GM18519 (cell line): ENCODE results near the gene UBASH3A.

Experiments used
- ATAC-seq: cut with Tn5 transposase; IDR thresholded peaks from one replicate; pipeline ENCODE4 v1.9.1; 2021; ENCODE audit warnings: mild to moderate bottlenecking, moderate library complexity; ENCODE audit not compliant: unreplicated experiment, low FRiP score

The UBASH3A gene

DNA sequence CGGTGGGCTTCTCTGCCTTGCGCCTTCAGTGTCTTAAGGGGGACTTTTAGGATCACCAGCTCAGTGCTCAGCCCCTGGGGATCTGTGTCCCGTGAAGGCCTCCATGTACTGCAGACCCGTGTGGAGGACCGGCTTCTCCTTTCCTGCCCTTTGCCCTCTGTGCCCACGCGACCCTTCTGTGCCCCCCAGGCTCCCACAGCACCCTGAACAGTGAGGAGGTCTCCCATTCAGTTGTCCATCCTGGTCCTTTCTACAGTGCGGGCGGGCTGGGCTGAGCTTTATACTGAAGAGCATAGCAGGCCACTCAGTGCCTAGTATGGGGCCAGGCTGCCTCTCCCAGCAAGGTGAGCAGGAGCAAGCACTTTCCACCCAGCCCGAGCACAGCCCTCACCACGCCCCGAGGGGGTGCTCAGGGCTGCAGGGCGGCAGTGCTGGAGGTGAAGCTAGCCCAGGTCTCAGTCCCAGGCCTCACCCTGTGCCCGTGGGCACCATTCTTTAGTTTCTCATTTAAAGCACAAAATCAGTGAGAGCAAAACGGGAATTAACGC lies 29.7 kb upstream of the UBASH3A start:
- ATAC-seq: no peak

DNA sequence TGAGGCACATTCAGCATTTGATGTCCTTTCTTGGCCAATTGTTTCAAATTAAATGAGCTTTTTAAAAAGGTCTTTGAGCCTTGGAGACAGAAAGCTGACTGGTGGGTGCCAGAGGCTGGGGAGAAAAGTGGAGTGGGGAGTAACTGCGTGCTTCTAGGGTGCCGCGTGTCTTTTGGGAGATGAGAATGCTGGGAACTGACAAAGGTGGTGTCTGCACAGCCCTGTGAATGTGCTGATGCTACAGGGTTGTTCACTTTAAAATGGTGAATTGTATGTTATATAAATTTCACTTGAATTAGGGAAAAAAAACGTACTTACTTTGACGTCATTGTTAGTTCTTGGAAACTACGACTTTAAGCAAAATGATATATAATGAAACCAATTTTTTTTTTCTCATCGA lies 29.2 kb upstream of the UBASH3A start:
- no peak for ATAC-seq

DNA sequence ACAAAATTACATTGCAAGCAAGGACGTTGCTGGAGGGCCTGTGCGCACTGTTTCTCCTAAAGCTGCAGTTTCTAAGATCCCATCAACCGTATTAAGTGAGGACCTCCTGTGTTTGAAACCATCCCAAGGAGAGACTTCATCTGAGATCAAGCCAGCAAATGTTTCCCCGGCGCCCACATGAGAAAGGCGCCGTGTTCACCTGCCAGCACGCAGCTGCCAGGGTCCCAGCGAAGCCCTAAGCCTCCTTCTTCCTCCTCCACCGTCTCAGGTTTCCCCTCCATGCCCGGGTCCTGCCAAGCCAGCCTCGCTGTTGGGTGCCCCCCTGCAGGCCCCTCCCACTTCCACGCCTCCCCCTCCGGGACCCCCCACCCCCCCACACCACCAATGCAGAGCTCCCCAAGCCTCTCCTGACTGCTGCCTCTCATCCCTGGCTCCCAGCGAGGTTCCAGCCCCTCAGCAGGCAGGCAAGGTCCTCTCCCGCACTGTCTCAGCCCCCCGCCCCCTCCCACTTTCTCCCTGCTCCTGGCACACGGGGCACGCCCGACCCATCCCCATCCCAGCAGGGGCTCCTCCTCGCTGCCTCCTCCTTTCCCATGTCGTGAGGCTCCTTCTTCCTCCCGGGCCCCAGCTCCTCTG lies 28.7 kb upstream of the UBASH3A start:
- no peak for ATAC-seq

DNA sequence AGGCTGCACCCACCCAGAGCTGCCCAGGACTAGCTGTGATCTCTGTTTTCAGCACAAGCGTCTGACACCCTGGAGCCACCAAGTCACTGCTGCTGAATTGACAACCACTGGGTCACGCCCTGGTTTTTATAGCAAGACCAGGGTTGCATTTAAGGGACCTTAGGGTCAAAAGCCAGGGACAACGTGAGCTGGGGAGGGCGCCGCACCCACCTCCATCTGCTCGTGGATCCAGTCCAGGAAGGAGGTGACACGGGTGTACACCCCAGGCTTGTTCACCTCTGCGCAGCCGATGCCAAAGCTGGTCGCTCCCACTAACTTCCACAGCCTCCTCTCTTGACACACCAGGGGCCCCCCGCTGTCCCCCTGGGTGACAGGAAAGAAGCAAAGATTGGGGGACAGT lies 28.2 kb upstream of the UBASH3A start:
- no peak for ATAC-seq

DNA sequence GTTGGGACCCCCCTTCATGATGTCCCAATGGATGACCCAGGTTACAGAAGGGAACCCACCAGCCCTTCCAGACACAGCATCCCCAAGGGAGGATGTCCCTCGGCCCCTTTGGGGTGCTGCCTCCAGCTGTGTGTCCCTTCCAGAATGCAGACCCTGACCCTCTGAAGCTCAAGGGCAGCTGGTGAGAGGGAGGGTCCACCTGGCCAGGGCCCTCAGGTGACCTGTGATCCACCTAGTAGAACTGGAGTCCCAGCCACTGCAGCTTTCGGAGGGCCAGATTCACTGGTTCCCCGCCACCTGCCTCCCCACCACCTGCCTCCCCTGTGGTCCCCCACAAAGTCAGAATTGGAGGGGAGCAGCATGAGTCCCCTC lies 27.8 kb upstream of the UBASH3A start:
- no peak for ATAC-seq

DNA sequence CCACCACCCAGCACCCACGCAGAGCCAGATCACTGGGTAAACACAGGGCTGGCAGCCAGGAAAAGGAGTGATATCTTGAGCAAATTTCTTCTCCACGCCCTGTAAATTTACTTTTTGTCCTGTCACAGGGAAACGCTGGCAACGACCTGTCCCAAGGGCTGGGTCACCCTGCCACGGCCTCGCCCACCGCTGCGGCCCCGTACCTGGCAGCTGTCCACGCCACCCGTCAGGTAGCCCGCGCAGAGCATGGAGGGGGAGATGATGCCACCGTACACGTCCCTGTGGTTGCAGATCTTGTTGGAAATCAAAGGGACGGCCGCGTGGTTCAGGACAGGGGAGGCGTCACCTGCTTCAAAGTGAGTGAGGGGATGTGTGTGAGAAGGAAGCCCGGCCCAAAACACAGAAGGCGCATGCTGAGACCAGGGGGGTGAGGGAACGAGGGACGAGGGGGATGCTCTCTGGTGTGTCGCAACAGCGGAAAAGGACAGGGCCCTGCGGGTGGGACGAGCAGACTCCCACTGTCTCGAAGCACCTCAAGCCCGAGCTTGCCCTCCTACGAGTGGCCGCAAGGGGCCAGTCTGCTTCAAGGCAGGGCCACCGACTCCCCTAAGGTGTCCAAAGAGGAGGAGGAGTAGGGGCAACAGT lies 27.2 kb upstream of the UBASH3A start:
- ATAC-seq: no peak

DNA sequence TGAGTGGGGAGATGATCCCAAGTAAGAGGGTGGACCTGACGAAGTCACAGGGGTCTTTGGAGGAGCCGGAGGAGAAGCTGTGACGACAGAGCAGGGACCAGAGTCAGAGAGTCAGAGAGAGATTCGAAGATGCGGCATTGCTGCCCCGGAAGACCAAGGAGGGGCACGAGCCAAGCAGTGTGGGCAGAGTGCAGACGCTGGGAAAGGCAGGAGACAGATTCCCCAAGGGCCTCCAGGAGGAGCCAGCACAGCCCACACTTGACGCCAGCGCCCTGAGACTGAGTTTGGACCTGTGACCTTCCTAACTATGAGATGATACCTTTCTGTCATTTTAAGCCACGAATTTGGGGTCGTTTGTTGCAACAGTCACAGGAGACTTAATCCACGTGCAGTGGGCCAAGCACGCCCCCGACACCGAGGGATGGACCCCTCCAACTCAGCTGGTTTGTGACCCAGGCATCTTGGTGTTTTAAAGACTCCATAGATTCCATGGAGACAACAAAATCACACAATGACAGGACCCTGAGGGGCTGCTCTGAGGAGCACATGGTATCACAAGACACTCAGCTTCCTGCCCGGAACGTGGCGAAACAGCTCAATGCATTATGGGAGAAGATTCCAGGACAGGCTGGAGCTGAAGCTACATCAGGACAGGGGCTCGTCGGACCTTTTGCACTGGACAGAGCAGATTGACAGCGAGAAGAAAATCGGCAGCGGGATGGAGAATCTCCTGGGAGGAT lies 26.3 kb upstream of the UBASH3A start:
- ATAC-seq: no peak

DNA sequence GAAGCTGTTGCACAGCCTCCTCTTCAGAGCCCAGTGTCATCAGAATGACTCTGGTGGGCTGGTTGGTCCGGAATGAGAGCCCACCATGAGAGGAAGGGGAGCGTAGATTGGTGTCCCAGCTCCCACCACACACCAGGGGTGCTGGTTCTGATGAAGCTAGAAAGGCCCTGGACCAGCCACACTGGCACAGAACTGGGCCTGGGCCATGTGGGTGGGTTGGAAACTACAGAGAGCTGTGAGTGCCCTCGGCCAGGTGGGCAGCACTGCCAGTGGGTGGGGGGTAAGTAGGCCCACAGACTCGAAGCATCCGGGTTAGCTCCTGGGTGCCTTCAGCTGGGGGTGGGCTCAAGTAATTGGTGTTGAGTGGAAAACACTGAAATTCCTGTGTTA lies 25.8 kb upstream of the UBASH3A start:
- no peak for ATAC-seq

DNA sequence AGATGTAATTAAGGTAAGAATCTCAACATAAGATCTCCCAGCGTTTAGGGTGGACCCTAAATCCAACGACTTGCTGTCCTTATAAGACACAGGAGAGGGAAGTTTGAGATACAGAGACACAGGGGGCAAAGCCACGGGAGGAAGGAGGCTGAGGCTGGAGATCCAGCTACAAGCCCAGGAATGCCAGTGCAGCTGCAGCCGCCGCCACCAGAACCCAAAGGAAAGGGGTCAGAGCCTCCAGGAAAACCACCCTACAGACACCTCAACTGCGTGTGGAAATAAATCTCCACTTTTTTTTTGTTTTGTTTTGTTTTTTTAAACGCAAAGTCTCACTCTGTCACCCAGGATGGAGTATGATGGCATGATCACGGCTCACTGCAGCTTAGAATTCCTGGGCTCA lies 25.3 kb upstream of the UBASH3A start:
- no peak for ATAC-seq

DNA sequence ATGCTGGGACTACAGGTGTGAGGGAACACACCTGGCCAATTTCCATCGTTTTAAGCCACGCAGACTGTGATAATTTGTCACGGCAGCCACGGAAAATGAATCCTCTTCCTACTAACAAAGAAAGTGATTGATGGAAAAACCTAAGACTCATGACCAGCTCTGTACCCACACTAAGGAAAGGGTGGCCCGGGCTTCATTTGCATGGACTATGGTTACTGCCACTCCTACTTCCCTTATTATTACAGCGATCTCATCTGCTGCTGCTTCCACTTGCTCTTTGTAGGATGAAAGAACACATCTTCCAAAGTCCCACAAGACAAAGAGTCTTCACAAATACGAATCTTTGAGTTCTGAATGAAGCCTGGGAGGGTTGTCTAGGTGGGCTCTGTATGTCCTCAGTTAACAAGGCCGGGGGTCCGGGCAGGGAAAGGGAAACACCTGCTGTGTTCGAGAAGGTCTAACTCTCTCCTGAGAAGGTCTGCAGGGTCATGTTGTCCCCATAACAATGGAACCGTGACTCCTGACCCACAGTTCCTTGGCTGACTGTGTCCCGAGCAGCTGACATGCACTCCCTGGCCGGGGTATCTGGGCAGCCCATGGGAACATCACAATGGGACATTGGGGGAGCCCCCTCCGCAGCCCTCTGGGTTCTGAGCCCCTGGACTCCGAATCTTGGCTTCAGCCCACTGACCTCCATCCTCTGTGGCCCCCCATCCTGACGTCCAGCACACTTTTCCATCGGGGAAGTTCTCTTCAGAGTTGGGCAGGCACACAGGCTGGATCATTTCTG lies 24.1 kb upstream of the UBASH3A start:
- no peak for ATAC-seq

DNA sequence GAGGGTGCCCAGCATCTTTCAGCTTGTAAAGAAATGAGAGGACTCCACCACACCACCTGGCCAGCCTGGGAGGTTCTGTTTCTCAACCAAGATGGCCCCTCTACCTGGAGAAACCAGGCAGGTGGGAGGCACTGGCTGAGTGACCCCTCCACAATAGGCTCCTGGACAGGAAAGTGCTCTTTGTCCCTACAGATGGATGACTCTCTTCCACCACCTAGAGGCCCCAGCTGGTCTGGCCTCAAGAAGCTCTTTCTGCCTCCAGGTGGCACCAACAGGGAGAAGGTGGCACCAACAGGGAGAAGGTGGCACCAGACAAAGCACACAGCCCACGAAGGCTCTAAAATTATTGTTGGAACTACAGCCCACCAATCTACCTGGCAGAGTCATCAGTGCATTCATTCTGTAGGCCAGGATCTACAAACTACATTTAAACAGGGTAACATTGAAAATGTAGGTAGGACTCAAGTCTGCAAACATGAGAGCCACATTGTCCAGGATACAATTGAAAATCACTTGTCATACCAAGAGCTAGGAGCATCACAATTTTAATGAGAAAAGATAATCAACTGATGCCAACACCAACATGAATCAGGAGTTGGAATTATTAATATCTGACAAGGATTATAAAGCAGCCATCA lies 22.2 kb upstream of the UBASH3A start:
- ATAC-seq: no peak

DNA sequence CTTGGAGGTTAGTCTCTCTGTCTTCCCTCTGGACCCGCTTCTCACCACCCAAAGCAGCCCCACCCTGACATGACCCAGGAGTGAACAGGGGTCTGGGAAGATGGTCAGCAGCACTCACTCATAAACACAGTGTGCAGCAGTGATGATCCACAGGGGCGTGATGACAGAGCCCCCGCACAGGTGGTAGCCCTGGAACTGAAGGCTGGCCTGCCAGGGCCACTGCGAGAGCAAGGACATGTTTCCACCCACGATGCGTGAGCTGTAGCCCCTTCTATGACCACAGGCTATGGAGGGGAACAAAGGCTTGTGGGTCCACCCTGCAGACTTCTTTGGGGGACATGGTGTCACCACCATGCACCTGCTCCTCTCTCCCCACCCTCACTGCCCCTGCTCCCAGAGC lies 20.8 kb upstream of the UBASH3A start:
- no peak for ATAC-seq

DNA sequence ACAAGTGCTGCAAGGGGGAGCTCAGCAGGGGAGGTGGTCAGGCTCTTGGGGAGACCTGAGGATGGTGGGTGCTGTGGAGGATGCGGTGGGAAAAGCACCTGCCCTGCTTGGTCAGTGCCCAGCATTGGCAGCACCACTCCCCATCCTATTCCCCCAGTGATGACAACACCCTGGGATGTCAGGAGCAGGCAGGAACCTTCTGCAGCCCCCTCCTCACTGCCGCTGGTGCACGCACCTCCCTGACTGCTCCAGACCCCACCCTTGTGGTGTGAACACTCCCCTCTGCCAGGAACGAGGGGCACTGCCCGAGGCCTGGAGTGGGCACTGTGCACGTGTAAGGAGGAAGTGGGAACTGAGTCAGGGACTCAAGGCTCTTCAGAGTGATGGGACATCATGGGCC lies 20.4 kb upstream of the UBASH3A start:
- no peak for ATAC-seq

DNA sequence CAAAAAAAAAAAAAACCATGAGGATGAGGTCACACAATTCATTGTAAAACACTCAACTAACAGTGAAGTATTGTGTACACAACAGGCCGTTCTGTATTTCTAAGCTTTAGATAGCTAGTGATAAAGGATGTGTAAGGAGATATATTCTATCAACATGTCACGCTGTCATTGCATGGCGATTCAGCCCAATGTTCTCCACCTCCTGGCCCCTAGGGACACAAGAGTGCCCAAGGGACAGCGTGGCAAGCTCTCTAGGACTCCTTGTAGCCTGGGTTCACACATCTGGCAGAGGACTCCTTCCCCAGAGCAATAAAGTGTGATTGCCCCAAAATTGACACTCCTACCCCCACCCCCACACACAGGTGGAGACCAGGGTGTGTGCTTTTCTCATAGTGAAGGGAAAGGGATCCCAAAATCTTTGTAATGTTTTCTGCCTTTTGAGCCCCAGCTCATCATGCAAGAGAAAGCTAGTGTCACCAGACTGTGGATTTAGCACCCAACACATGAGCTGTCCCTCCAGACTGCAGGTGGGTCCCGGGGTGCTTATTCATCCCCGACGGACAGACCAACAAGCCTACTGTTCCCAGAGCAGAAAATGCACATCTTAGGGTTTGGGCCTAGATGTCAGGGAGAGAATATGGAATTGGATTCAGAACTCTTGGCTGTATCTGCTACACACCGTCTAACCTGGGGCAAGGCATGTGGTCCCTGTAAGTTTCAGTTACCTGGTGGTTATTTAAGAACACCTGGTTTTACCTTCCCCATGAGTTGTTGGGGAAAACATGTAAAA lies 19.4 kb upstream of the UBASH3A start:
- ATAC-seq: no peak

DNA sequence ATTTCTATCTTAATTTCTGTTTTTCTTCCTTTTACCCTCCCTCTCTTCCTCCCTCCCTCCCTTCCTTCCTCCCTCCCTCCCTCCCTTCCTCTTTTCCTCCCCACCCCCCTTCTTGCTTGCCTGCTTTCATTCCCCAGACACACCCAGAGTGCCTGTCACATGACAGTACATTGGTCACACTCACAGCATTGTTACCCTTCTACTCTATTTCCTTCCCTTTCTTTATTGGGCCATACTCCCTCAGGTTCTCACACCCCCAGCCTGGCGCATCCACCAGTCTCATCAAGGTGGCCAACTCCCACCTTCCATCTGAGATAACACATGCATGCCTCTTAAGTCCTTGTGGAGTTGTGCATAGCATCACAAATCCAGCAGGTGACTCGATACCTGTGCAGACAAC lies 18.7 kb upstream of the UBASH3A start:
- ATAC-seq: no peak

DNA sequence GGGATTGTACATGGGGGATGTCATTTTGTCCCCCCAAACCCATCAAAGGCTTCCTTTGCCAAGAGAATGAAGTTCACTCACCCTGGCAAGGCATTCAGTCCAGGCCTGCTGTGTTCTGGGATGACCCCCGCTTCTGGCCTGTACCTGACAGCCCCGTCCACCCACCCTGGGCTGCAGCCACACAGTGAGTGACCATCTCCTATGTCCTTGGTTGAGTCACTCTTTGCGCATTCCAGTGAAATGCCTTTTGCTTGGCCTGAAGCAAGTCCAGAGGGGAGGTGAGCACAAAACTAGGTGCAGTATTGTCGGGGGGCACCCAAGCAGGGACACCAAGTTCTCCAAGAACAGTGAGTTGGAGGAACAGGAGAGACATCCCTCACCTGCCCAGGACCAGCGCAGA lies 18.1 kb upstream of the UBASH3A start:
- no peak for ATAC-seq

DNA sequence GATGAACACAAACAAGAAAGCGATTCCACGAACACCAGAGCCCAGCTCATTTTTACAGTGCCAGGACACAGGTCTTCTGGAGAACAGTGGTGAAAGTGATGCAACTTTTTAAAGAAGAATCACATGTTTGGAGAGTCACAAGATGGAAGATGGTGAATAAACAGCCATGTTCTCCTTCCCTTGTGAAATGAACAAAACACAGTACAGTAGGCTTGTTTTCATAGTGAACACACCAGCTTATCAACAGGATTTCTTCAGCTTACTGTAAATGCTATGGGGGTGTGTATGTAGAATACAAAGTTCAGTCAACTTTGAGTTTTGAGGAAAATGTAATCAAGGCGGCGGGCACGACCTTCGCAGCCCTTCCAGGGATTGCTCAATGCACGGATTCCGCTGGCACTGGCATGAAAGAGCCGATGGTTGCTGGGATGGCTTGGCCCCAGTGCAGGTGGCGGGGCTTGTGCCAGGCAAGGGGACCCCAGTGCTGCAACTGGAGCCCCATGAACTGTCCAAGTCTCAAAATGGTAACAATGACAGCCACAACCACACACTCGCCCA lies 17.6 kb upstream of the UBASH3A start:
- no peak for ATAC-seq

DNA sequence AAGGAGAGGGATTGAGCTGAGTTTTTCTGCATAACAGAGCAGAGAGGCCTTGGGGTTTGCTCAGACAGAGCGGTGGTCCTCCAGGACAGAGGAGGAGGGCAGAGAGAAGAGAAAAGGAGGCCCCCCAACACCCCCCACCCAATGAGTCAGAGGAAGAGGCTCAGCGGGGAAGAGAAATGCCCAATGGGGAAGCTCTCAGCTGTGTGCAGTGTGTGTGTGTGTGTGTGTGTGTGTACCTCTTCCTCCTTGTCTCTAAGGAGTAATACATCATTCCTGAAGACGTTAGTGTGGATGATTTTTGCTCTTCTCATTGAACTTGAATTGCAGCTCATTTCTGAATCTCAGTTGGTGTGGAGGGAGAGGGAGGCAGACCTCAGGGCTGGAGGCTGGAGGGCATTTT lies 16.5 kb upstream of the UBASH3A start:
- no peak for ATAC-seq

DNA sequence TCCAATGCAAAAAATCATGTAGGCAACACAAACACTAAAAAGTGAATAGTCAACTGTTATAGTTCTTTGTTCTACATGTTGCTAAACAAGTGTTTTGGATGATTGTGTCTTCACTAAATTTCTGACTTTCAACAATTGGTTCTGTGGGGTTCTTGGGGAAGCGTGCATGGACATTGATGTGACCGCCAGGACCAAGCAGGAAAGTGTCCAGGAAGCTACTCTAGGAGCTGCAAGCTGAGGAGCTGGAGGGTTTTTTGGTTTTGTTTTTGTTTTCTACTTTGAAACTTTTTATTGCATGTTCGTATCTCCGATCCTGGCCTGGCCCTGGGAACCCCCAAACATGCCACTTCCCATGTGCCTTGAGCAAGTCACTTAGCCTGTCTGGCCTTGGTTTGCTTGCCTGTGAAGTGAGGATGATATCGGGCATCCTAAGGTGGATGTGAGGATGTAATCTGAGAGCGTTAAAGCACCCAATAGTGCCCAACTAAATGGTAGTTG lies 15.8 kb upstream of the UBASH3A start:
- no peak for ATAC-seq
